NOMO-1 treated with dmso at 0.1 percent for 144 hours (cell line): ENCODE measurements around the gene NINJ2.

Experiments
- DNase-seq: peaks from one replicate; lab custom pipeline; 2025; ENCODE audit not compliant: unreplicated experiment; lab: John Stamatoyannopoulos, UW

The NINJ2 gene

GRCh38 chr12:674272-674781 is 11.1 kb upstream of the NINJ2 start:
- no peak for DNase-seq

DNA sequence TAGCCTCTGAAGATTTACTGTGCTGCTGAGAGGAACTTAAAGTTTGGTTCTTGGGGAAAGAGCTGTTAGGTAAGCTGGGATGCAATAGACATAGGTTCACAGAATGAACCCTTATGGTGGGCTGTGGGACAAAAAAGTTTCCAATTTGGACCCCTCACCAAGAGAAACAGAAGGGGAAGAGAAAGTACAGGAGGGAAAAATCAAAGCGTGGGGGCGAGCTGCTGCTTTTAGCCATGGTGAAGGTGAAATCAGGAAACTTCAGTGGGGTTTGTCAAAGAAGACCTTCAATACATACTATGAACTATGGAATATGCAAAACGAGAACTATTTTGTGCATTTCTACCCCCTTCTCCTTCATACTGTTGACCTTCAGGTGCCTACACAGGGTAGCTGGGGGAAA is 10.6 kb upstream of the NINJ2 start:
- no peak for DNase-seq

DNA sequence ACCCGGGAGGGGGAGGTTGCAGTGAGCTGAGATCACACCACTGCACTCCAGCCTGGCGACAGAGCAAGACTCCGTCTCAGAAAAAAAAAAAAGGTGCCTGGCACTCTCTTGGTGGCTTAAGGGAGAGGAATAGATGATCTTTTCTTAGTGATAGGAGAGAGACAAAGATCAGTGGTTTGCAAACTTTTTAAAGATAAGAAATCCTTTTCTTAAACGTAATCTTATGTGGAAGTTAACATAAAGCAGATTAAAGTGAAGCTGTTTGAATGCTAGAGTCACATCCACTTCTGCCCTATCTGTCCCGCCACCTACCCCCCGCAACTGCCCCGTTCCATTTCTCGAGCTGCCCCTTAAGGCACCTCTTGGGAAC is 6.3 kb upstream of the NINJ2 start:
- no peak for DNase-seq

- DNase-seq, result no peak
Measured at GRCh38 chr12:668090-668481, 4.8 kb upstream of the NINJ2 start.

- DNase-seq, result no peak
Measured at GRCh38 chr12:666766-667308, 3.6 kb upstream of the NINJ2 start.

DNA sequence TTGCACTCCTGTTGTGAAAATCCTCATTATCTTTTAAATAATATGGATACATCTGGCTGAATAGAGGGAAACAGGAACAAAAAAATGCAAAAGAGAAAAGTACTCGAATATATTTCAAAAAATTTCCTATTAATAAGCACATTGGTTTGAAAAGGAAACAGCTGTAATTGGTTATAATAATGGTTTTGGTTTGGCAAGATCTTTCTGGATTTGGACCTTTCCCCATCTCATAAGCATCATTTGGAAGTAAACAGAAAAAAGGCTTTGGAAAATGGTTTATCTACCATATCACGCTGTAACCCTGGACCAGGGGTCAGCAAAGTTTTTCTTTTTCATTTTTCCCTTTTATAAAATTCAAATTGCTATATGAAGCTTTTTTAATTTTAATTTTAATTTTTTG is 2.8 kb upstream of the NINJ2 start:
- DNase-seq, result no peak

DNA sequence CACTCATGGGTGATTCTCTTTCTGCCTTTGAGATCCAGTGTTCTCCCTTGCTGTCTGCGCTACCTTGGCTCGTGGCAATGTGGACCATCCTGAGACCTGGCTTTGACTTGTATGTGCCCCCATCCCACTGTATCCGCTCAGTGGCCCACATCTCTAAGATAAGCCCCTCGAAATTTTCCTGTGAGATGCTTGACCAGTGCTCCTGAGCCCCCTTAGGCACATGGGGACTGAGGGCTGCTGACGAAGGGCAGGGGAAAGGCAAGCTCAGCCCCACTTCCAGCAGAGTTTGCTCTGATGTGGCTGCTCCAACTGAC is 1.5 kb upstream of the NINJ2 start:
- DNase-seq, result no peak

- DNase-seq, result no peak
Measured at GRCh38 chr12:664075-664778, 982 bp upstream of the NINJ2 start.

- DNase-seq, result peak; percentile 42
Measured at GRCh38 chr12:662566-663292, 516 bp downstream of the NINJ2 start.

GRCh38 chr12:661720-662486 is 1.3 kb downstream of the NINJ2 start:
- no peak for DNase-seq

DNA sequence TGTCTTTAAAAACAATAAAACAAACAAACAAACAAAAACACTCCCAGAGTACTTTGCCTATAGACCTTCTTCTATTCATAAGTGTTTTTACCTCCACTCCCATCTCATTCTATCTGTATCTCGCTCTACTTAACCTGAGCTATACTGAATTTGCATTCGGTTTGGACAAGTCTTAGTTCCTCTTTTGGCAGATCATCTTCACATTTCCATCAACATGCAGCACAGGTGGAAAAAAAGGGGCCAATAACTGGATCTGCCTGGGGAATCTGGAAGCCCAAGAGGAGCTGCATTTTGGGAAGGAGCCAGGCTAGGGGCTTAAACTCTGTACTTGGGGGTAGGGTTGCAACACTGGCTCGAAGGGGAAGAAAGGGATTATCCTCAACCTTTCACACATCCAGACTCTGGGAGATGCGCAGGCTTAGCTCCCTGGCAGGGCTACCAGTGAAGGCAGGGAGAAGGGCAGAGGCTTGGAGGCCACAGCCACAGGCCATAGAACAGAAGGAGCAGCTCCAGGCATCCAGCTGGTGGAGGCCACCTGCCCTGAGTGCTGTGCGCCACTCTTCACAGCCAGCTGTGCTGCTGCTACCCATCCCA is 4.1 kb downstream of the NINJ2 start:
- no peak for DNase-seq

DNA sequence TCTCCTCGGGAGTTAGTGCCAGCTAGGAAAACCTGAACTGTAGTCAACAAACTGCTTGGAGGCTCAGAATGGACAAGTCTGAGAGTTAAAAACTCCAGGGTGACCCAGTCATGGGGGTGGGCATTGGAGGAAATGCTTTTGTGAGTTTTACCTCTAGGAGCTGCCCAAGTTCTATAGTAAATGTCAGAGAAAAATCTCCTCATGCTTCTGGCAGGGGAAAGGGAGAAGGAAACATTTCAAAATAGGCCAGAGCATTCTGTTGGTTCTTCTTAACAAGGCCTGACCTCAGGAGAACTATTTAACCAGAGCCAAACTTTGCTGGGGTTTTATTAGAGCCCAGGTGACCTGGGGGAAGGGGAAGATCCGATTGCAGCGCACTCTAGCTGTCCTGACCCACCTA is 12.3 kb downstream of the NINJ2 start:
- no peak for DNase-seq

- DNase-seq, result no peak
Measured at GRCh38 chr12:647385-648085, 15.7 kb downstream of the NINJ2 start.

DNA sequence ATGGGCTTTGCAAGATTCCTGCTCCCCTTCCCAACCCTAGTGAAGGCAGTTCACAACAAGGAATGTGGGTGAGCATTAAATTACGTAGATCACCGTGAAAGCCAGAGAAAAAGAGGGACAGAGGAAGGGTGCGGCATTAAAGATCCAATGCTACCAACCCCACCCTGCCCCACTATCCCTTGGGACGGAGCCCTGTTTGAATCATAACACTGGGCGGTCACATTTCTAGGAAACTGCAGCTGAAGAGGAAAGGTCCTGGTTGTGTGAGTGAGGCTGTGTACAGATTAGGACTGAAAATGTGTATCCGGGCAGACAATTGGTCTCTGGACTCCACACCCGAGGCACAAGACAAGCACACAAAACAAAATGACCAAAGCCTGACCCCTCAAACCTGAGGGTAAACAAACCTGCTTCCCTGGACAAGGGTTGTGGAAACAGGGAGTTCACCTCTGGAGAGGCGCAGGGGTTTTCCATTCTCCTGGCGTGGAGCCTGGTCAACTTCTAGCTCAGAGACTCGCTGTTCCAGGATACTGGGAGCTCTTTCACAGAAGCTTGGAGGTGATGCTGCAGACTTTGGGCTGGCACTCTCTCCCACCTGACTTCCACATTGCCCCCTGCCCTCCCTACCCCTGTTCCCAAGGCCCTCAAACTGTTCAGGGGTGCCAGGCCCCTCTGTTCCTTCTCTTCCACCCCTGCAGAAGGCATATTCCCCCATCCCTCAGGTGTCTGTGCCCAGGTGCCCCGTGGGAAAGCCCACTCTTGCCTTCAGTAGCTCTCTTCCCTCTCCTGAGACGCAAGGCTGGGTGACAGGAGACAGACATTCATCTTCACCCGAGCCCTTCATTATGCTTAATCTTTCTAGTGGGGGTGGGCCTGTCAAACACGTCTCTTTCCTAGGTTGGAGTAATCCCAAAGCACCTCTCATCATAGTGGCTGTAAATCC is 16.5 kb downstream of the NINJ2 start:
- no peak for DNase-seq

- DNase-seq, result no peak
Measured at GRCh38 chr12:645563-646071, 17.6 kb downstream of the NINJ2 start.

DNA sequence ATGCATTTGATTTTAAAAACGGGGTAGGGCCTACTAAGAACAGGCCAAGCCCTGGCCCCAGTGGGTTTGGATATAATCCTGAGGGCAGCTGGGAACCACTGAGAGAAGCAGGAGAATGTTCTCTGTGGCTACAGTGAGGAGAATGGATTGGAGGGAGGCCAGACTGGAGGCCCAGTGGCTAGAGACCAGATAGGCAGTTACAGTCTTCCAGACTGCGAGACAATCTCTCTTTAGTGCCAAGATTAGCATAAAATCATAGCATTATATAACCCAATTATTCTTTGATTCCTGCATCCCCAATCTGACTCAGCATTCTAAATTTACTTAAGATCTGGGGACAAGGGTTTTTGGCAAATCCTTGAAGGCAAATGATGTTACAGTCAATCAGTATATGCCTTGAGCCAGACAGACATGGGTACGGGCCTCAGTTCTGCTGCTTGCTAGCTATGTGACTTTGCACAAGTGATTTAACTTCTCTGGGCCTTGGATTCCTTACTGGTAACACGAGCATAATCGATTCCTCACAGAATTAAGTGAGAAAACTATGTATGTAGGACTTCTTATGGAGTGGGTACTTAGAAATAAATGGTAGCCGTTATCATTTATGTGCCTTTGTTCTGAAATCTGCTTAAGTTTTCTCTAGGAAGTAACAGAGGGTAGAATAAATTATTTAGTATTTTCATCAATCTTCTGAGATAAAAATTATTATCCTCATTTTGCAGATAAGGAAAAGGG is 18.3 kb downstream of the NINJ2 start:
- DNase-seq, result no peak

- no peak for DNase-seq
Measured at GRCh38 chr12:644303-644639, 19.0 kb downstream of the NINJ2 start.

DNA sequence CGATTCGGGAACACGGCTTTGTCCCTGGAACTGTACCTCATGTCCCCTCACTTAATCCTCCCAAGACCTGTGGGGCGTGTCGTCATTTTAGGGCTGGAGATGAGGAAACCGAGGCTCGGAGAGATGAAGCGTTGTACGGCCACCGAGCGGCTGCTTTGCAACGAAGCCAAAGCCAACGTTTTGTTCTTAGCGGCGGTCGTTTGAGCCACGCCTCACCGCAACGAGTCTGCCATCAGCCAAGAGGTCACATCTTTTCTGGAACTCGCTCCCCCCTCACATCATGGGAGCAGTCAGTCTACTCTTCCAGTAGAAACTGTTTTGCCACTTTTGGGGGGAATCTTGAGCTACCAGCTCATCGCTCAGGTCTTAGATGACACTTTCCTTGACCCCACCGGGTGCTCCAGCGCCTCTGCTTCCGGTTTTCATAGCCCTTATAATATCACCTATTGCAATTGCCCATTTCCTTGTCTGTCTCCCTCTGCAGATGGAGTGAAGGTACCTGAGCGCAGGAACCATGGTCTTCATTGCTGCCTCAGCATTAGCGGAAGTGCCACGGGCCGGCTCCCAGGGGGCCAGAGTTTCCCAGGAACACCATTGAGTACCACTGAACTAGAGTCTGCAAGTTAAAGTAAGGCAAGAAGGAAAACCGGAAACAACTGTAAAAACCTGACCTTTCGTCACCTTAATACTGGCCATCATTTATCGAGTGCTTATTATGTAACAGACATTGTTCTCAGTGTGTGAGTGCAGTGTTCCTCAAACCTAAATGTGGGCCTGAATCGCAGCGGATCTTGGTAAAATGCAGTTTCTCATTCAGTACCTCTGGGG is 19.6 kb downstream of the NINJ2 start:
- no peak for DNase-seq
